T-helper 2 cell treated with Interferon-gamma antibody and Interleukin-4, amounts not matched to agents 100 ng/mL and 5 ng/mL, for 36 hours (primary cell): Measurements from ENCODE around the gene DLGAP3. TPM values are rescaled to one million over a fixed set of nuclear protein-coding genes. Genes with fewer than 3 reads are reported as not detected.

Experiments
- intact Hi-C: fragments of 100-400 bp; cut with micrococcal nuclease; formaldehyde crosslinking; loops from one replicate; pipeline ENCODE4 v1.15.1; 2023
- total RNA-seq: library from RNA; stranded (reverse); gene quantifications from 2 replicates; pipeline ENCODE4 v1.2.3, GENCODE V29; 2022

Gene DLGAP3
- total RNA-seq, 1 donor from 2014 or later: 0.36 TPM

DNA sequence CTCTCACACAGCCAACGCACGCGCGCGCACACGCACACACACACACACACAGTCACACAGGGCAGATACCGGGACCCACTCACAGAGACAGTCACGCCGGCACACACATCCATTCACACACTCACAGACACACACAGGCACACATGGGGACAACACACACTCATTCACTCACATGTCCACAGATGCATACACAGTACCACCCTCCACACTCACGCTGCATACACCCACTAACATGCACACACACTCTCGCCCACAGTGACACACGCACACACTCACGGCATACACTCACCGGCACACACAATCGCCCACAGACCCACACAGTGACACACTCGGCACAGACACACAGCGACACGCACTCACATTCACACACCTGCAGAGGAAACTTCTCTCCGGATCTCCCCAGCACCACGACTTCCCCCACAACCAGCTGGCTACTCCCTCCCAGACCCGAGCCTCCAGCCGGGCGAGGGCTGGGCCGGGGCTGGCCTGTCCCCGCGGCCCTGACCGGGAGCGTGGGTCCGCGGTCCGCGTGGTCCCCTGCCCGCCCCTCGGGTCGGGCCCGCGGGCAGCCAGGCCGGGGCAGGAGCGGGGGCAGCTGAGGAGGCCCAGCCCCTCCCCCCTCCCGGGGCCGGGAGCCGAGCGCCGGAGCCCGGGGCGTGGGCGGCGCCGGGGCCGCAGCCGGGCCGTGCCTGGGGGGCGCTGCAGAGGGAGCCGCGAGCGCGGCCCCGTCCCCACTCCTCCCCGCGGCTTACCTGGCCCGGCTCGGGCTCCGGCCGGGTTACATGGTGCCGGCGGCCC, 552 bp downstream of the DLGAP3 start:
- intact Hi-C loops: no loop called here

- intact Hi-C loops: no loop called here
Measured at GRCh38 chr1:34928066-34928696, 1.3 kb downstream of the DLGAP3 start.

- intact Hi-C loops: no loop called here
Measured at GRCh38 chr1:34927316-34927715, 2.1 kb downstream of the DLGAP3 start.

DNA sequence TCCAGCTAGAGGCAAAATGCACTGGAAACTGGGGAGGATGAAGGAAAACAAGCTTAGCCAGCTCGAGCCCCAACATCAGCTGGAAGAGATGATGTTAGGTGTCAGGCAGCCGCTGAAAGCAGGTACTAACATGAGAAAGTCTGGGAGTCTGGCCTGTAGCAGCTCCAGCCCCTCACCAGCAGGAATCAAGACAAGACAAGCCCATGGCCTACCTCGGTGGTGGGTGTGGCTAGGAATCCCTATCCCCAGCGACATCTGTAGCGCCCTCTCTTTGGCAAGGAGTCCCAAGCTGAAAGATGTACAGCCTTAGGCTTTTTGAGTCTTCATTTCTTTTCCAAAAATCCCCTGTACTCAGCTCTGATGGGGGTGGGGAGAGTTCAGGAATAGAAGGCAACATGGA, 2.6 kb downstream of the DLGAP3 start:
- intact Hi-C loops: no loop called here

GRCh38 chr1:34926156-34926555, 3.3 kb downstream of the DLGAP3 start:
- intact Hi-C loops: no loop called here

- intact Hi-C loops: no loop called here
Measured at GRCh38 chr1:34925730-34926129, 3.7 kb downstream of the DLGAP3 start.

GRCh38 chr1:34924759-34925555, 4.5 kb downstream of the DLGAP3 start:
- intact Hi-C loops: no loop called here

DNA sequence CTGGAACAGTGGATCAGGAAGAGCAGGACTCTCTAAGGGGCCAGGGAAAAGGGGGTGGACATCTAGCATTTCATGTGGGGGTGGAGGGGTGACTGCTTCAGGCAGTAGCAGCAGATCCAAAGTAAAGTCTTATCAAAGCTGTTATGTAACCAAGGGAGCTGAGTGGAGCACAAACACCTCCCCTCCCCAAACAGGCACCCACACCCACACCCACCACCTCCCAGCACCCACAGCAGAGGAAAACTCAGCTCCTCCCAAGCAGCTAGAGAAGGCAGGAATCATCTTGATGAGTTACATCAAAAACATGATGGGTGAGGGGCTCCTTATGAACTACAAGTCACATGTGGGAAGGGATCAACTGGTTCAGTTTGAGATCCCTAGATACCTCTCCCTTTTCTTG, 6.0 kb downstream of the DLGAP3 start:
- intact Hi-C loops: no loop called here

GRCh38 chr1:34918977-34919561, 10.4 kb downstream of the DLGAP3 start:
- intact Hi-C loops: no loop called here

- intact Hi-C loops: no loop called here
Measured at GRCh38 chr1:34918386-34918976, 11.0 kb downstream of the DLGAP3 start.

DNA sequence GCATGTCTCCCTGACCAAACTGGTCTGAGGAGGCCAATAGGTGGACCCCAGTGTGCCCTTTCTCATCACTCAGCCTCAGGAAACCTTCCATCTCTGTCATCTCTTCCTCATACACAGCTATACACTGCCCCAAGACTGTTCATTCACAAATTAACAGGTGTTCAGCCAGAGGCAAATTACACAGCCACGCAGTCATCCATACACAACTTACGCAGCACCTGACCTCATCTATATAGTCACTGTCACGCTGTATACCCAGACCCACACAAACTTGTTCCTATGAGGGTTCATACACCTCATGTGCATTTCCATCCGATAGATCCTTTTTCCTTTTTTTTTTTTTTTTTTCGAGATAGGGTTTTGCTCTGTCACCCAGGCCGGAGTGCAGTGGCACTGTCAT, 12.4 kb downstream of the DLGAP3 start:
- intact Hi-C loops: no loop called here

DNA sequence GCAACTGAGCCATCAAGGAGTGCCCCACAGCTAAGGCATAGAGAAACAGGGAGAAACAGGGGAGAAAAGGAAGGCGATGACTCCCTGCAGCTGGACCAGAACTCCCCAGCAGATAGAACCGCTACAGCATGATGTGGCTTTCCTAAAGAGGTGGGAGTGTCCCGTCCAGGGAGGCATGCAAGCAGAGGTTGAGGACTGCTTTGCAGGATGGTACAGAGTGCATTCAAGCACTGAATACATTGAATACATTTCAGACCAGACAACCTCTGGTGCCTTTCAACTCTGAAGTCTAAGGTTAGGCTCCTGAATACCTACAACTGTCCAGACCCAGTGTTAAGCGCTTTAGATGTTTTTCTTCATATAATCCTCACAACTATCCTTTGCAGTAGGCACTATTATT, 13.3 kb downstream of the DLGAP3 start:
- intact Hi-C loops: no loop called here

- intact Hi-C loops: no loop called here
Measured at GRCh38 chr1:34915521-34915920, 13.9 kb downstream of the DLGAP3 start.

DNA sequence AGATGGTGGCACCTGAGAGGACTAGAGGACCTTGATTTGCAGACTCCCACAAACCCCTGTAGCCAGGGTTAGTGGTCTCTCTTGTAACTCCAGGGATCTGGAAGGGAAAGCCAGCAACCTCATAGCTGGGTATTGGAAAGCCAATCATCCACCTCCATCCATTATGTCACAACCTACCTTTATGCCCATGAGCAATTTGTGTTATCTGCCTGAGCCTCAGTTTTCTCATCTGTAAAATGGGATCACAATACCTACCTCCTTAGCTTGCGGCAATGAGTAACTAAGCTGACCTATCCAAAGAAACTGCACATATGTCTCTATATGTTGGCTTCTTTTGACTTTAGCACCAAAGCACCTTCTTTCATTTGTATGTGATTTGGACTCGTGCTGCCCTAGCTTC, 14.5 kb downstream of the DLGAP3 start:
- intact Hi-C loops: no loop called here

DNA sequence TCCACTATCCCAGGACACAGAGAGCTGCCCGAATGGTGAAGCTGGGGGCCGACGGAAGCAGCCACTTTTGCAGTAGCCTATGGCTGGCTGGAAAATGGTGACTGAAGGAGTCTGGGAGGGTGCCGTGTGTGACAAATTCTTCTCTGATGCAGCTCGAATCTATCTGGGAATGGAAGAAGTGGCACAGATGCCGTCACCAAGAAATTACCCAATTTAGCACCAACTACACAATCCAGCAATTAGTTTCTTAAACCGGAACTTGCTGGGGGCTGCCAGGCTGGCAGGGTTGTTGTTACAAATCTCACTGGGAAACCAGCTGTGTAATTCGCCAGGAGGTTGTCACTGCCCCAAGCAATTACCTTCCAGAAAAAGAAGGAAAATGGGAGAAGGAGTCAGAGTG, 18.0 kb downstream of the DLGAP3 start:
- intact Hi-C loops: no loop called here

DNA sequence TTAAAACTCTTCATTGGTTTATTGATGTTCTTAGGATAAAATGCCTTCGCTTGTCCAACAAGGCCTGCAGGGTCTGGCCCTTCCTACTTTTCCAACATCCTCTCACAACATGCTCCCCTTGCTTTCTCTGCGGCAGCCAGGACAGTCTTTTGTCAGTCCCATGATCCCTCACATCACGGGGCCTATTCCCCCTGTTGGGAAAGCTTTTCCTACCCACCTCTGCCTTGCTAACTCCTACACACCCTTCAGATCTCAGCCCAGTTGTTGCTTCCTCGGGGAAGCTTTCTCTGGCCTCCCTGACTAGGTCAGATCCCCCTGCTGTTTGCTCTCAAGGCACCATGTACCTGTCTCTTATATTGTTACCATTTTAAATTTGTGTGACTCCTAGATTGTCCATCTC, 19.0 kb downstream of the DLGAP3 start:
- intact Hi-C loops: no loop called here

DNA sequence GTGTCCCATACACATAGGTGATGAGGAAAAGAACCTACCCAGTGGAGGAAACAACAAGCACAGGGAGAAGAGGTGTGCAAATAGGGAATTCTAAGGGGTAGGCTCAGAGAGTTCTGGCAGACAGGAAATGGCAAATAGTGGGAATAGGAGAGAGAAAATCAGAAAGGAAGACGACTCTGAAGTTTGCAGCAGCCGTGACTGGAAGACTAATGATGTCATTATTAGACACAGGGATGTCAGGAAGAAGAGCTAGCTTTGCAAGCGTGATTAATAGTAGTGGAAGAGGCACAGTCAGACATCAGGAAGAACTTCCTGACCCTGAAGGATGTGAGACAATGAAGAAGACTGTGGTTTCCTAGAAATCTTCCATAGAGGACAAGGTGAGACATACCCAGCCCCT, 21.1 kb downstream of the DLGAP3 start:
- intact Hi-C loops: no loop called here

- intact Hi-C loops: no loop called here
Measured at GRCh38 chr1:34907487-34908090, 21.9 kb downstream of the DLGAP3 start.

DNA sequence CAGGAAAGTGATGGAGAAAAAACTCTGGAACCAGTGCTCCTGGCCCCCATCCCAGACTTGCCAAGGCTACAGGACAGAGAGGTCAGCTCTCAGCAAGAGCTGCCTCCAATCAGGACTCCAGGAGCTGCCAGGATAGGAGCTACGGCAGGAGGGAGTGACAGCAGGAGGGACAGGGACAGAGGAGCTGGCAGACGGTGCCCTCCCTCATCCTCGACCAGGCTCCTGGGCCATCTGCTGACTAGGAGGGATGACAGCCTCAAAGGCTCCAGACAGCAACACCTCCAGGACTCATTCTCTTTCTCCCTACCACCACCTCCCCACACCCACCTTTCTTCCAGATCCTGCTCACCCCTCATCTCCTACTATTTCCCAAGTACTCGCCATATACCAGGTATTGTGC, 22.7 kb downstream of the DLGAP3 start:
- intact Hi-C loops: no loop called here

- intact Hi-C loops: no loop called here
Measured at GRCh38 chr1:34906222-34906621, 23.2 kb downstream of the DLGAP3 start.

- intact Hi-C loops: no loop called here
Measured at GRCh38 chr1:34905098-34905459, 24.4 kb downstream of the DLGAP3 start.
